Osteocyte (in vitro differentiated cells): ENCODE measurements around the gene CCDC194. TPM values are rescaled to one million over a fixed set of nuclear protein-coding genes. Genes with fewer than 3 reads are reported as not detected.

Experiments
- DNase-seq: peaks from one replicate; pipeline ENCODE4 v3.0.0; 2021; ENCODE audit warnings: mixed read lengths; ENCODE audit not compliant: unreplicated experiment; ENCODE audit errors: extremely low spot score
- H3K27ac Mint-ChIP-seq: one replicate; pipeline ENCODE4 v1.8.0; 2021; ENCODE audit warnings: mild to moderate bottlenecking, mixed read lengths; ENCODE audit not compliant: unreplicated experiment
- H3K27me3 Mint-ChIP-seq: one replicate; pipeline ENCODE4 v1.8.0; 2021; ENCODE audit warnings: mixed read lengths; ENCODE audit not compliant: unreplicated experiment
- H3K36me3 Mint-ChIP-seq: one replicate; pipeline ENCODE4 v1.8.0; 2021; ENCODE audit warnings: mixed read lengths; ENCODE audit not compliant: unreplicated experiment
- H3K4me1 Mint-ChIP-seq: one replicate; pipeline ENCODE4 v1.8.0; 2021; ENCODE audit warnings: mixed read lengths; ENCODE audit not compliant: unreplicated experiment
- H3K4me3 Mint-ChIP-seq: one replicate; pipeline ENCODE4 v1.8.0; 2021; ENCODE audit warnings: mild to moderate bottlenecking, moderate library complexity, mixed read lengths; ENCODE audit not compliant: unreplicated experiment
- H3K9me3 Mint-ChIP-seq: one replicate; pipeline ENCODE4 v1.8.0; 2021; ENCODE audit warnings: mixed read lengths; ENCODE audit not compliant: unreplicated experiment
- CTCF ChIP-seq: fragments of 200-600 bp; sonication (generic); IDR thresholded peaks from 2 replicates; pipeline ENCODE4 v1.5.0; 2021; ENCODE audit warnings: antibody characterized with exemption, mild to moderate bottlenecking, moderate library complexity
- total RNA-seq: library from RNA; stranded (reverse); gene quantifications from 2 replicates; pipeline ENCODE4 v1.2.1, GENCODE V29; 2021

Gene CCDC194
- total RNA-seq, 1 donor from 2014 or later = not detected

GRCh38 chr19:17380426-17381138 is 13.4 kb downstream of the CCDC194 start:
- H3K4me1 Mint-ChIP-seq = peaks cover 10% of the 10 kb centered on the region
- peaks cover 4% of the 10 kb centered on the region for H3K9me3 Mint-ChIP-seq
- no peaks in the 10 kb centered on the region for H3K27me3 Mint-ChIP-seq
- H3K27ac Mint-ChIP-seq = no peak overlapping the region
- no peak for DNase-seq
- H3K4me3 Mint-ChIP-seq = no peak overlapping the region
- no peaks in the 10 kb centered on the region for H3K36me3 Mint-ChIP-seq
- TF ChIP-seq CTCF = no peak

DNA sequence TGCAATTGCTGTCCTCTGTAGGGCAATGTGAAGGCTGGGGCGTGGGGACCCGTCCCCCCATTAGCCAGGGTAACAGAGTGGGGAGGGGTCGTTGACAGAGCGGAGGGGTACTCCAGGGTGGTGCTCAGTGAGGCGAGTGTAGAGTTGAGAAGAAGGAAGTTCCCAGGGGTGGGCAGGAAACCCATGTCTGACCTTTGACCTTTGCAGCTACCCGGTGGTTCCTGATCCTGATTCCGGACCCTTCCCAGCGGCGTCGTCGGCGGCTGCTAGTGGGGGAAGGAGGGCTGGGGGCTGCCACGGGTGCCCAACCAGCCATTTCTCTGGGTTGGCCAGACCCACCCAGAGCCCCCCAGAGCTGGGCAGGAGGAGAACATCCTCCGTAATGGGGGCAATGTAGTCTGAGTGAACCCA is 14.8 kb downstream of the CCDC194 start:
- TF ChIP-seq CTCF = no peak
- Mint-ChIP-seq H3K4me1 (peaks cover 10% of the 10 kb centered on the region), H3K27ac (no peak overlapping the region), H3K27me3 (no peaks in the 10 kb centered on the region), H3K36me3 (no peaks in the 10 kb centered on the region), H3K9me3 (peaks cover 4% of the 10 kb centered on the region), H3K4me3 (no peak overlapping the region)
- DNase-seq = no peak

DNA sequence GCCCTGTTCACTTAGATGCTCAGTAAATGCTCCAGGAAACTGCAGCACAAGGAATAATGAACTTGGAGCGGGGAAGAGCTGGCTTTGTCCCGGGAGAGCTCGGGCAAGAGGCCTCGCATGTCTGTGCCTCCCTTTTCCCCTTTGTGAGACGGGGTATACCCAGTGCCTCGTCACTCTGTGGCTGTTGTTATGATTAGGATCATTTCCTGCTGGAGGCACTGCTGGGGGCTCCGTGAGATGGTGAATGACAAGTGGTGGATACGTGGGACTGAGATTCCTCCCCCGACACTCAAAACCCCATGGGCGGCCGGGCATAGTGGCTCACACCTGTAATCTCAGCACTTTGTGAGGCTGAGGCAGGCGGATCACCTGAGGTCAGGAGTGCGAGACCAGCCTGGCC is 15.7 kb downstream of the CCDC194 start:
- no peaks in the 10 kb centered on the region for H3K36me3 Mint-ChIP-seq
- no peak for DNase-seq
- no peak overlapping the region for H3K27ac Mint-ChIP-seq
- H3K27me3 Mint-ChIP-seq = no peaks in the 10 kb centered on the region
- H3K4me3 Mint-ChIP-seq = no peak overlapping the region
- H3K4me1 Mint-ChIP-seq = peaks cover 10% of the 10 kb centered on the region
- peaks cover 4% of the 10 kb centered on the region for H3K9me3 Mint-ChIP-seq
- TF ChIP-seq CTCF = no peak

GRCh38 chr19:17376935-17377600 is 16.9 kb downstream of the CCDC194 start, which contains the start of gene PLVAP:
TSS of gene PLVAP (minus strand) at chr19:17377342. CDS start at chr19:17377288, 54 bp downstream.
- no peak for TF ChIP-seq CTCF
- no peak within 1 kb of the TSS for H3K27ac Mint-ChIP-seq
- DNase-seq = no peak
- H3K4me1 Mint-ChIP-seq = peaks cover 3% of the 10 kb centered on the region
- no peak within 1 kb of the TSS for H3K4me3 Mint-ChIP-seq
- no peaks in the 10 kb centered on the region for H3K36me3 Mint-ChIP-seq
- H3K27me3 Mint-ChIP-seq = no peaks in the 10 kb centered on the region
- H3K9me3 Mint-ChIP-seq = peaks cover 4% of the 10 kb centered on the region

DNA sequence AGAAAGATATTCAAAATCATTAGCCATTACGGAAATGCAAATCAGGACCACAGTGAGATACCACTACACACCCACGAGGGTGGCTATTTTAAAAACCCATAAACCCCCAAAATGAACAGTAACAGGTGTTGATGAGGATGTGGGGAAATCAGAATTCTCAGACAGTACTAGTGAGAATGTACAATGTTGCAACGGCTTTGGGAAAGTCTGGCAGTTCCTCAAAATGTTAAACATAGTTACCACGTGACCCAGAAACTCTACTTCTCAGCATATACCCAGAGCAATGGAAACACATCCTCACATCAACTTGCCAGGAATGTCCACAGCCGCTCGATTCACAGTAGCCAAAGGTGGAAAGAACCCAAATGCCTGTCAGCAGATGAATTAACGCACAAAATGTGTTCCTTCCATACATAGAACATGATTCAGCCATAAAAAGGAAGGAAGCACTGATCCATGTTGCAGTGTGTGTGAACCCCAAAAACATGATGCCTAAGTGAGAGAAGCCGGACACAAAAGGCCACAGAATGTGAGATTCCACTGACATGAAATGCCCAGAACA is 23.9 kb downstream of the CCDC194 start:
- no peak for DNase-seq
- no peaks in the 10 kb centered on the region for H3K4me1 Mint-ChIP-seq
- H3K4me3 Mint-ChIP-seq = no peak overlapping the region

More for the DNA sequence above, 23.9 kb downstream of the CCDC194 start:
- Mint-ChIP-seq H3K27ac (no peak overlapping the region), H3K9me3 (no peaks in the 10 kb centered on the region), H3K36me3 (no peaks in the 10 kb centered on the region), H3K27me3 (peaks cover under 1% of the 10 kb centered on the region)
- TF ChIP-seq CTCF = no peak
